ENCODE data around the gene ATP8B1. TPM values are rescaled to one million over a fixed set of nuclear protein-coding genes. Genes with fewer than 3 reads are reported as not detected.

ATP8B1 gene
- total and polyA plus RNA-seq, 9 of the 15 experiments (the other 6 are each of a cell fraction or from before 2014, with no cell fraction given) = 0.01 to 0.22 (median 0.03) TPM; not detected in 3

DNA sequence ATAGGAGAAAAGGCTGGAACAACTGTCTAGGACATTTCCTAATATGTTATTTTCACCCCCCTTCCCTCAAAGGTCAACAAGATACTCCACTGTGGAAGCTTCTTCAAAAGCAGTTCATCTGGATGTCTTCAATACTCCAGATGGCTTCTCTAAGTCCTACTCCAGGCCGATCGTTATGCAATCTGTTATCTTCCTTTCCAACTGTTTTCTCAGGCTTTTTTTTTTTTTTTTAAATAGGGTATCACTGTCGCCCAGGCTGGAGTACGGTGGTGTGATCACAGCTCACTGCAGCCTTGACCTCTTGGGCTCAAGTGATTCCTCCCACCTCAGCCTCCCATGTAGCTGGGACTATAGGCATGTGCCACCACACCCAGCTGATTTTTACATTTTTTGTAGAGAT, 26.3 kb downstream of the ATP8B1 start (continued):
- TF ChIP-seq MYNN (IDR thresholded peaks at IDR 0.05) (peak; percentile 51; the same call in 1 of the 2 replicates), MYNN (CRISPR knock-in tag; IDR thresholded peaks at IDR 0.05) (no peak), NCOA1 (IDR thresholded peaks at IDR 0.05; ENCODE audit: low read depth) (peak; percentile 73; the same call in 1 of the 2 replicates), EP300 (IDR thresholded peaks at IDR 0.05; ENCODE audit: low read length) (peak; percentile 93), TEAD4 (IDR thresholded peaks at IDR 0.05; ENCODE audit: low read length) (peak; percentile 92), TEAD4 (CRISPR knock-in tag; IDR thresholded peaks at IDR 0.05; ENCODE audit: borderline replicate concordance) (no peak), SETDB1 (IDR thresholded peaks at IDR 0.05; ENCODE audit: low read length) (no peak), SMARCC2 (IDR thresholded peaks at IDR 0.05; ENCODE audit: low read depth) (peak; percentile 81), ARNT (IDR thresholded peaks at IDR 0.05) (peak; percentile 59 to 88; a peak in 3 of 4 replicates), TAF1 (IDR thresholded peaks at IDR 0.05; ENCODE audit: control insufficient read depth, extremely low read depth, insufficient read depth, low read length, severe bottlenecking) (no peak), ZKSCAN8 (CRISPR knock-in tag; IDR thresholded peaks at IDR 0.05) (peak; percentile 81), DPF2 (IDR thresholded peaks at IDR 0.05) (peak; percentile 93), PHB2 (IDR thresholded peaks at IDR 0.05; ENCODE audit: low read depth) (peak; percentile 86), SMARCA5 (IDR thresholded peaks at IDR 0.05) (no peak), HDAC1 (IDR thresholded peaks at IDR 0.05) (peak in 1 of 2 experiments; percentile 74; a peak in 2 of 4 replicates), RNF2 (IDR thresholded peaks at IDR 0.05) (0 out of 2 replicates have a peak, but pooled peaks have one; percentile 40), ZNF589 (CRISPR knock-in tag; IDR thresholded peaks at IDR 0.05; ENCODE audit: low read depth) (peak; percentile 96)
- TF ChIP-seq, protein P1, sequence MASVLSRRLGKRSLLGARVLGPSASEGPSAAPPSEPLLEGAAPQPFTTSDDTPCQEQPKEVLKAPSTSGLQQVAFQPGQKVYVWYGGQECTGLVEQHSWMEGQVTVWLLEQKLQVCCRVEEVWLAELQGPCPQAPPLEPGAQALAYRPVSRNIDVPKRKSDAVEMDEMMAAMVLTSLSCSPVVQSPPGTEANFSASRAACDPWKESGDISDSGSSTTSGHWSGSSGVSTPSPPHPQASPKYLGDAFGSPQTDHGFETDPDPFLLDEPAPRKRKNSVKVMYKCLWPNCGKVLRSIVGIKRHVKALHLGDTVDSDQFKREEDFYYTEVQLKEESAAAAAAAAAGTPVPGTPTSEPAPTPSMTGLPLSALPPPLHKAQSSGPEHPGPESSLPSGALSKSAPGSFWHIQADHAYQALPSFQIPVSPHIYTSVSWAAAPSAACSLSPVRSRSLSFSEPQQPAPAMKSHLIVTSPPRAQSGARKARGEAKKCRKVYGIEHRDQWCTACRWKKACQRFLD (CRISPR knock-in tag; IDR thresholded peaks at IDR 0.05) = peak; percentile 85
- TF ChIP-seq, protein P2, sequence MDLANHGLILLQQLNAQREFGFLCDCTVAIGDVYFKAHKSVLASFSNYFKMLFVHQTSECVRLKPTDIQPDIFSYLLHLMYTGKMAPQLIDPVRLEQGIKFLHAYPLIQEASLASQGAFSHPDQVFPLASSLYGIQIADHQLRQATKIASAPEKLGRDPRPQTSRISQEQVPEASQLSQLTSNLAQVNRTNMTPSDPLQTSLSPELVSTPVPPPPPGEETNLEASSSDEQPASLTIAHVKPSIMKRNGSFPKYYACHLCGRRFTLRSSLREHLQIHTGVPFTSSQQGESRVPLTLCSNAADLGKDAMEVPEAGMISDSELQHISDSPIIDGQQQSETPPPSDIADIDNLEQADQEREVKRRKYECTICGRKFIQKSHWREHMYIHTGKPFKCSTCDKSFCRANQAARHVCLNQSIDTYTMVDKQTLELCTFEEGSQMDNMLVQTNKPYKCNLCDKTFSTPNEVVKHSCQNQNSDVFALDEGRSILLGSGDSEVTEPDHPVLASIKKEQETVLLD (IDR thresholded peaks at IDR 0.05) = 0 out of 2 replicates have a peak, but pooled peaks have one; percentile 19
- TF ChIP-seq, protein P3, sequence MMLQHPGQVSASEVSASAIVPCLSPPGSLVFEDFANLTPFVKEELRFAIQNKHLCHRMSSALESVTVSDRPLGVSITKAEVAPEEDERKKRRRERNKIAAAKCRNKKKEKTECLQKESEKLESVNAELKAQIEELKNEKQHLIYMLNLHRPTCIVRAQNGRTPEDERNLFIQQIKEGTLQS (IDR thresholded peaks at IDR 0.05) = peak; percentile 77
- TF ChIP-seq, protein P3 (CRISPR knock-in tag; conservative IDR thresholded peaks at IDR 0.05) = no peak
- TF ChIP-seq, protein P4, sequence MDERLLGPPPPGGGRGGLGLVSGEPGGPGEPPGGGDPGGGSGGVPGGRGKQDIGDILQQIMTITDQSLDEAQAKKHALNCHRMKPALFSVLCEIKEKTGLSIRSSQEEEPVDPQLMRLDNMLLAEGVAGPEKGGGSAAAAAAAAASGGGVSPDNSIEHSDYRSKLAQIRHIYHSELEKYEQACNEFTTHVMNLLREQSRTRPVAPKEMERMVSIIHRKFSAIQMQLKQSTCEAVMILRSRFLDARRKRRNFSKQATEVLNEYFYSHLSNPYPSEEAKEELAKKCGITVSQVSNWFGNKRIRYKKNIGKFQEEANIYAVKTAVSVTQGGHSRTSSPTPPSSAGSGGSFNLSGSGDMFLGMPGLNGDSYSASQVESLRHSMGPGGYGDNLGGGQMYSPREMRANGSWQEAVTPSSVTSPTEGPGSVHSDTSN (CRISPR knock-in tag; IDR thresholded peaks at IDR 0.05; ENCODE audit: low read depth) = no peak
- TF ChIP-seq, protein P4 (tag; conservative IDR thresholded peaks at IDR 0.05; ENCODE audit: low read depth) = 0 out of 2 replicates have a peak, but pooled peaks have one; percentile 9
